OCI-LY1 (cell line): ENCODE measurements around the gene IGFBP2.

Experiments used
- H2AFZ ChIP-seq: fragments of 200-600 bp; sonication (generic), shearing (Covaris generic); 2 replicates; pipeline ENCODE4 v1.6.0; 2014; ENCODE audit warnings: antibody characterized with exemption, mild to moderate bottlenecking, low read length
- H3F3A ChIP-seq: fragments of 200-600 bp; sonication (generic), shearing (Covaris generic); 2 replicates; pipeline ENCODE4 v1.6.0; 2014; ENCODE audit warnings: mild to moderate bottlenecking, antibody characterized with exemption, low read length, moderate library complexity; ENCODE audit not compliant: insufficient read depth
- H3K27ac ChIP-seq: fragments of 200-600 bp; sonication (generic); 2 replicates; pipeline ENCODE4 v1.5.1; 2014; ENCODE audit warnings: low read length, mixed run types, mild to moderate bottlenecking, low read depth; ENCODE audit not compliant: poor library complexity, severe bottlenecking
- H3K27me3 ChIP-seq: fragments of 200-600 bp; sonication (generic); 2 replicates; pipeline ENCODE4 v1.6.0; 2014; ENCODE audit warnings: antibody characterized with exemption, mild to moderate bottlenecking, low read length, moderate library complexity; ENCODE audit not compliant: insufficient read depth
- H3K36me3 ChIP-seq: fragments of 200-600 bp; sonication (generic); 2 replicates; pipeline ENCODE4 v1.6.1; 2014; ENCODE audit warnings: mild to moderate bottlenecking, antibody characterized with exemption, low read length, moderate library complexity, mixed read lengths; ENCODE audit not compliant: insufficient read depth
- H3K4me1 ChIP-seq: fragments of 200-600 bp; sonication (generic); 2 replicates; pipeline ENCODE4 v1.5.1; 2014; ENCODE audit warnings: mild to moderate bottlenecking, low read length, moderate library complexity; ENCODE audit not compliant: insufficient read depth, severe bottlenecking
- H3K4me2 ChIP-seq: fragments of 200-600 bp; sonication (generic), shearing (Covaris generic); 2 replicates; pipeline ENCODE4 v1.6.1; 2014; ENCODE audit warnings: low read length
- H3K4me3 ChIP-seq: fragments of 200-600 bp; sonication (generic); 2 replicates; pipeline ENCODE4 v1.5.1; 2014; ENCODE audit warnings: low read length, low read depth, mild to moderate bottlenecking, mixed read lengths; ENCODE audit not compliant: poor library complexity, severe bottlenecking
- H3K79me2 ChIP-seq: fragments of 200-600 bp; shearing (Covaris generic); 2 replicates; pipeline ENCODE4 v1.6.1; 2016; ENCODE audit warnings: mixed run types, low read length, mixed read lengths; ENCODE audit not compliant: insufficient read depth
- H3K9ac ChIP-seq: fragments of 200-600 bp; sonication (generic), shearing (Covaris generic); 2 replicates; pipeline ENCODE4 v1.6.1; 2014; ENCODE audit warnings: mild to moderate bottlenecking, low read length, mixed read lengths
- H3K9me2 ChIP-seq: fragments of 200-600 bp; sonication (generic), shearing (Covaris generic); 2 replicates; pipeline ENCODE4 v1.6.1; 2014; ENCODE audit warnings: low read depth, mild to moderate bottlenecking, low read length, mixed read lengths
- H3K9me3 ChIP-seq: fragments of 200-600 bp; shearing (Covaris generic); 2 replicates; pipeline ENCODE4 v1.6.1; 2014; ENCODE audit warnings: low read length, mixed read lengths
- H4K20me1 ChIP-seq: fragments of 200-600 bp; sonication (generic), shearing (Covaris generic); 2 replicates; pipeline ENCODE4 v1.6.0; 2016; ENCODE audit warnings: mild to moderate bottlenecking, low read length; ENCODE audit not compliant: insufficient read depth
- CTCF ChIP-seq: fragments of 200-600 bp; sonication (generic), shearing (Covaris generic); IDR thresholded peaks from 2 replicates; pipeline ENCODE4 v1.5.1; 2017; ENCODE audit warnings: mild to moderate bottlenecking, antibody characterized with exemption, low read length, moderate library complexity, mixed read lengths
- EZH2 ChIP-seq: fragments of 200-600 bp; sonication (generic), shearing (Covaris generic); IDR thresholded peaks from 2 replicates; pipeline ENCODE4 v1.8.0; 2017; ENCODE audit warnings: borderline replicate concordance, mixed run types, mild to moderate bottlenecking, antibody characterized with exemption, low read length, moderate library complexity, mixed read lengths

IGFBP2 gene

GRCh38 chr2:216673021-216673420 is 39.8 kb downstream of the IGFBP2 start:
- Histone ChIP-seq H3K9me3 (no peaks in the 10 kb centered on the region), H3K79me2 (no peaks in the 10 kb centered on the region), H3K27ac (no peak overlapping the region), H3K9me2 (no peaks in the 10 kb centered on the region), H3K9ac (no peak overlapping the region), H3K36me3 (no peaks in the 10 kb centered on the region), H3K4me1 (no peaks in the 10 kb centered on the region), H3F3A (no peaks in the 10 kb centered on the region), H3K4me3 (no peak overlapping the region), H4K20me1 (no peaks in the 10 kb centered on the region), H3K27me3 (0 out of 2 replicates have a peak, but pooled peaks cover 8% of the 10 kb centered on the region), H2AFZ (no peak overlapping the region), H3K4me2 (no peak overlapping the region)
- TF ChIP-seq EZH2 = no peak
- no peak for TF ChIP-seq CTCF

- H3K9me3 ChIP-seq = no peaks in the 10 kb centered on the region
- TF ChIP-seq EZH2 = no peak
- TF ChIP-seq CTCF = no peak
- 0 out of 2 replicates have a peak, but pooled peaks cover 8% of the 10 kb centered on the region for H3K27me3 ChIP-seq
- no peaks in the 10 kb centered on the region for H4K20me1 ChIP-seq
- no peaks in the 10 kb centered on the region for H3K9me2 ChIP-seq
- H3K4me3 ChIP-seq = no peak overlapping the region
- no peaks in the 10 kb centered on the region for H3K36me3 ChIP-seq
- H3K4me2 ChIP-seq = no peak overlapping the region
- H3K27ac ChIP-seq = no peak overlapping the region
- H2AFZ ChIP-seq = no peak overlapping the region
- H3K4me1 ChIP-seq = no peaks in the 10 kb centered on the region
- no peaks in the 10 kb centered on the region for H3K79me2 ChIP-seq
- H3K9ac ChIP-seq = no peak overlapping the region
- no peaks in the 10 kb centered on the region for H3F3A ChIP-seq
These were observed 40.4 kb downstream of the IGFBP2 start for GRCh38 chr2:216673609-216674008.

GRCh38 chr2:216674376-216674775 is 41.2 kb downstream of the IGFBP2 start:
- no peaks in the 10 kb centered on the region for H4K20me1 ChIP-seq
- no peaks in the 10 kb centered on the region for H3K36me3 ChIP-seq
- TF ChIP-seq EZH2 = no peak
- no peak for TF ChIP-seq CTCF
- H3K9me2 ChIP-seq = no peaks in the 10 kb centered on the region
- no peaks in the 10 kb centered on the region for H3K9me3 ChIP-seq
- no peaks in the 10 kb centered on the region for H3K4me1 ChIP-seq
- no peaks in the 10 kb centered on the region for H3K79me2 ChIP-seq
- no peak overlapping the region for H3K9ac ChIP-seq
- no peak overlapping the region for H3K4me2 ChIP-seq
- H3F3A ChIP-seq = no peaks in the 10 kb centered on the region
- H3K27ac ChIP-seq = no peak overlapping the region
- no peak overlapping the region for H3K4me3 ChIP-seq
- 0 out of 2 replicates have a peak, but pooled peaks cover 8% of the 10 kb centered on the region for H3K27me3 ChIP-seq
- H2AFZ ChIP-seq = no peak overlapping the region
